ENCODE data around the gene MTFR1L.

The MTFR1L gene

GRCh38 chr1:25864434-25864833 is 44.7 kb downstream of the MTFR1L start:
- intact Hi-C loops (cut with DNase I; ENCODE audit: low total_unique reads), result no loop called here
- Histone ChIP-seq H3K4me1 (peaks cover 0 to 9% (median 4%) of the 10 kb centered on the region in 4 donors), H3K27me3 (no peaks in the 10 kb centered on the region), H3K9me3 (no peaks in the 10 kb centered on the region), H3K4me3 (no peak overlapping the region), H3K36me3 (peaks cover 5 to 25% (median 6%) of the 10 kb centered on the region in 3 donors), H3K27ac (no peak overlapping the region)
- DNase-seq, result no peak
- no peak for TF ChIP-seq CTCF (IDR thresholded peaks at IDR 0.05)

GRCh38 chr1:25866288-25866687 is 46.5 kb downstream of the MTFR1L start:
- Histone ChIP-seq H3K27me3 (no peaks in the 10 kb centered on the region), H3K4me3 (no peak overlapping the region), H3K36me3 (peaks cover 6 to 35% (median 8%) of the 10 kb centered on the region in 3 donors), H3K4me1 (no peaks in the 10 kb centered on the region), H3K27ac (no peak overlapping the region), H3K9me3 (no peaks in the 10 kb centered on the region)
- TF ChIP-seq CTCF (IDR thresholded peaks at IDR 0.05), result no peak
- no peak for DNase-seq
- intact Hi-C loops (cut with DNase I; ENCODE audit: low total_unique reads), result loop anchor here (5.0 kb wide), 1 partner anchor 44 kb away; no protein-coding TSS in a partner anchor

GRCh38 chr1:25867210-25867991 is 47.6 kb downstream of the MTFR1L start:
- intact Hi-C loops (cut with DNase I; ENCODE audit: low total_unique reads), result loop anchor here (5.0 kb wide), 1 partner anchor 45 kb away; no protein-coding TSS in a partner anchor
- H3K27ac ChIP-seq, result no peak overlapping the region

GRCh38 chr1:25869909-25870606 is 50.3 kb downstream of the MTFR1L start:
- TF ChIP-seq CTCF (IDR thresholded peaks at IDR 0.05), result no peak
- Histone ChIP-seq H3K27me3 (no peaks in the 10 kb centered on the region), H3K36me3 (peaks cover 3 to 17% (median 6%) of the 10 kb centered on the region in 3 donors), H3K27ac (no peak overlapping the region), H3K9me3 (no peaks in the 10 kb centered on the region), H3K4me3 (no peak overlapping the region), H3K4me1 (peaks cover 0 to 20% (median 12%) of the 10 kb centered on the region in 4 donors)
- intact Hi-C loops (cut with DNase I; ENCODE audit: low total_unique reads), result loop anchor here (5.0 kb wide), 1 partner anchor 48 kb away; no protein-coding TSS in a partner anchor
- peak in 1 of 2 donors; percentile 23 for DNase-seq

More at GRCh38 chr1:25867210-25867991, 47.6 kb downstream of the MTFR1L start:
- Histone ChIP-seq H3K4me3 (no peak overlapping the region), H3K9me3 (no peaks in the 10 kb centered on the region), H3K27me3 (no peaks in the 10 kb centered on the region), H3K36me3 (peaks cover 6 to 33% (median 8%) of the 10 kb centered on the region in 3 donors), H3K4me1 (peaks cover 0 to 10% (median 0%) of the 10 kb centered on the region in 4 donors)
- TF ChIP-seq CTCF (IDR thresholded peaks at IDR 0.05), result no peak
- peak in 1 of 2 donors; percentile 42 for DNase-seq

GRCh38 chr1:25870614-25871013 is 50.9 kb downstream of the MTFR1L start:
- Histone ChIP-seq H3K27me3 (no peaks in the 10 kb centered on the region), H3K4me3 (no peak overlapping the region), H3K4me1 (peaks cover 0 to 21% (median 13%) of the 10 kb centered on the region in 4 donors), H3K36me3 (peaks cover 3 to 17% (median 6%) of the 10 kb centered on the region in 3 donors), H3K9me3 (no peaks in the 10 kb centered on the region), H3K27ac (no peak overlapping the region)
- TF ChIP-seq CTCF (IDR thresholded peaks at IDR 0.05), result no peak
- DNase-seq, result no peak
- intact Hi-C loops (cut with DNase I; ENCODE audit: low total_unique reads), result no loop called here

Data from tibial artery (tissue), 4 donors.